ENCODE data around the gene GALNT17. TPM values are rescaled to one million over a fixed set of nuclear protein-coding genes. Genes with fewer than 3 reads are reported as not detected.

Gene GALNT17
- total RNA-seq, 2 experiments from 2014 or later, result not detected

DNA sequence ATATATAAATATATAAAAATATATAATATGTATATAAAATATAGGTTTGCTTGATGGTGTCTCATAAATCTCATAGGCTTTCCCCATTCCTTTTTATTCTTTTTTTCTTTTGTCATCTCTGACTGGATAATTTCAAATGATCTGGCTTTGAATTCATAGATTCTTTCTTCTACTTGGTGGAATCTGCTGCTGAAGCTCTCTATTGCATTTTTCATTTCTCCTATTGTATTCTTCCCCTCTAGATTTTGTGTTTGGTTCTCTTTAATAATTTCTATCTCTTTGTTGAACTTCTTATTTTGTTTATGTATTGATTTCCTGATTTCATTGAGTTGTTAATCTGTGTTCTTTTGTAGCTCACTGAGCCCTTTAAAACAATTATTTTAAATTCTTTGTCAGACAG is 629.4 kb downstream of the GALNT17 start:
- DNase-seq (no peak), ATAC-seq (no peak)
- Mint-ChIP-seq H3K36me3 (no peaks in the 10 kb centered on the region), H3K27ac (no peak overlapping the region), H3K4me3 (no peak overlapping the region), H3K27me3 (no peaks in the 10 kb centered on the region), H3K4me1 (no peaks in the 10 kb centered on the region), H3K9me3 (ENCODE audit: low read depth) (peaks cover 12% of the 10 kb centered on the region)
- CTCF ChIA-PET, result no interaction called here

Small RNA genes lying within 50 kb of the gene (microRNA-seq; reads per million reads assigned to microRNA genes)
- gene MIR3914-1 (not detected), gene MIR3914-2 (not detected)

All from activated CD8-positive, alpha-beta memory T cell treated with anti-CD3 and anti-CD28 coated beads, Interleukin-2, amount 10 ng/mL, durations not matched to agents 7 days and 5 days (primary cell).